Middle frontal gyrus (tissue), 1 donor: ENCODE measurements around the gene TSPOAP1.

ENCODE experiments used
- DNase-seq: peaks from one replicate; pipeline ENCODE4 v3.0.0-alpha.2; 2015; ENCODE audit warnings: low spot score; ENCODE audit errors: extremely low spot score

TSPOAP1 gene

GRCh38 chr17:58363457-58364185, 35.0 kb upstream of the TSPOAP1 start:
- DNase-seq: no peak

GRCh38 chr17:58362368-58363014, 33.9 kb upstream of the TSPOAP1 start:
- DNase-seq: no peak

- no peak for DNase-seq
These were observed 31.9 kb upstream of the TSPOAP1 start for GRCh38 chr17:58360296-58361063.

GRCh38 chr17:58358408-58359172, 30.0 kb upstream of the TSPOAP1 start:
- no peak for DNase-seq

GRCh38 chr17:58357312-58358297, 29.0 kb upstream of the TSPOAP1 start:
- no peak for DNase-seq

- no peak for DNase-seq
These were observed 27.6 kb upstream of the TSPOAP1 start for GRCh38 chr17:58356231-58356630.

GRCh38 chr17:58354541-58355216, 26.1 kb upstream of the TSPOAP1 start:
- no peak for DNase-seq

- DNase-seq: no peak
These were observed 24.8 kb upstream of the TSPOAP1 start for GRCh38 chr17:58353389-58353825.

GRCh38 chr17:58352596-58353388, 24.2 kb upstream of the TSPOAP1 start:
- no peak for DNase-seq

GRCh38 chr17:58351831-58352595, 23.4 kb upstream of the TSPOAP1 start, which contains the start of gene SUPT4H1:
TSS of gene SUPT4H1 (minus strand) at chr17:58352201. CDS start at chr17:58352135, 66 bp downstream.
- DNase-seq: peak; percentile 76

- DNase-seq: no peak
These were observed 22.6 kb upstream of the TSPOAP1 start for GRCh38 chr17:58351182-58351581.

GRCh38 chr17:58348038-58348437, 19.4 kb upstream of the TSPOAP1 start:
- DNase-seq: no peak

- no peak for DNase-seq
These were observed 16.9 kb upstream of the TSPOAP1 start for GRCh38 chr17:58345500-58345899.

- DNase-seq: no peak
These were observed 16.2 kb upstream of the TSPOAP1 start for GRCh38 chr17:58344791-58345157.

GRCh38 chr17:58344047-58344790, 15.6 kb upstream of the TSPOAP1 start:
- no peak for DNase-seq

GRCh38 chr17:58343131-58343530, 14.5 kb upstream of the TSPOAP1 start:
- DNase-seq: no peak

GRCh38 chr17:58341861-58342475, 13.4 kb upstream of the TSPOAP1 start:
- no peak for DNase-seq
